Dermis blood vessel endothelial cell (primary cell): ENCODE results near the gene CCNT2. TPM values are rescaled to one million over a fixed set of nuclear protein-coding genes. Genes with fewer than 3 reads are reported as not detected.
"Not testable (repeated sequence)": the region's sequence is repeated elsewhere in the genome, so short reads cannot be mapped to it uniquely, and the experiment has no call there.

Experiments used
- DNase-seq: peaks from one replicate; pipeline ENCODE4 v3.0.0; 2010
- total RNA-seq: library from RNA; depleted of rRNA; stranded (reverse); fragments of >200 nt; gene quantifications from 2 replicates; pipeline ENCODE4 v1.2.3, GENCODE V29; 2014

CCNT2 gene
- total RNA-seq: 32.6 and 35.1 TPM in 2 replicates

DNA sequence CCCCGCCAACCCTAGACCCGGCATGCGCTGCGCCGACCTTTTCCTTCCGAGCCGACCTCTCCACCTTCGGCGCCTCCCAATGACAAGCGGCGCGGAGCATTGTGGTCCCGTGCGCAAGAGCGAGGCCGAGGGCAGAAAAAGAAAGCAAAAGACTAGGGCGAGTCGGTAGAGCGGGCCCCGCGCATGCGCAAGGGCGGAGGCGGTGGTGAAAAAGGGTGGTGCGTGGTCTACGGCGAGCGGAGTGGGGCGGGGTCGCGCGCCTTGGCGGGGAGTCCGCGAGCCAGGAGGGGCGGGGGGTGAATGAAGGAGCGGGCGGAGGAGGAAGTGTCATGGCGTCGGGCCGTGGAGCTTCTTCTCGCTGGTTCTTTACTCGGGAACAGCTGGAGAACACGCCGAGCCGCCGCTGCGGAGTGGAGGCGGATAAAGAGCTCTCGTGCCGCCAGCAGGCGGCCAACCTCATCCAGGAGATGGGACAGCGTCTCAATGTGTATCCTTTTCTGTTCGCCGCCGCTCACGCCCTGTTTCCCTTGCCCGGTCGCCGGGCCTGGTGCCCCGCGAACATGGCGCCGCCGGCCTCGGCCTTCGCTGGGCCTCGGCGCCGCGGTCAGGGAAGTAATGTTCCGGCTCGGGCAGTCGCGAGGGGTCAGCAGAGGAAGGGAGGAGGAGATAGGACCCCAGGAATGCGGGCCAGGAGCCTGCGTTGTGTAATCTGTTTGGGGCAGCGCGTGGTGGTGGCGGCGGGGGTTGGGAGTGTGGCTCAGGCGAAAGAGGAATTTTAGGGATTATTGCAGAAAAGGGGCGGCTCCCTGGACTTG lies at the start of gene CCNT2:
Gene CCNT2, plus strand, starts transcription at position 297 of the 815 bp plus-strand sequence. Its CDS starts 33 bp downstream, at position 330.
- DNase-seq: peak; percentile 99

DNA sequence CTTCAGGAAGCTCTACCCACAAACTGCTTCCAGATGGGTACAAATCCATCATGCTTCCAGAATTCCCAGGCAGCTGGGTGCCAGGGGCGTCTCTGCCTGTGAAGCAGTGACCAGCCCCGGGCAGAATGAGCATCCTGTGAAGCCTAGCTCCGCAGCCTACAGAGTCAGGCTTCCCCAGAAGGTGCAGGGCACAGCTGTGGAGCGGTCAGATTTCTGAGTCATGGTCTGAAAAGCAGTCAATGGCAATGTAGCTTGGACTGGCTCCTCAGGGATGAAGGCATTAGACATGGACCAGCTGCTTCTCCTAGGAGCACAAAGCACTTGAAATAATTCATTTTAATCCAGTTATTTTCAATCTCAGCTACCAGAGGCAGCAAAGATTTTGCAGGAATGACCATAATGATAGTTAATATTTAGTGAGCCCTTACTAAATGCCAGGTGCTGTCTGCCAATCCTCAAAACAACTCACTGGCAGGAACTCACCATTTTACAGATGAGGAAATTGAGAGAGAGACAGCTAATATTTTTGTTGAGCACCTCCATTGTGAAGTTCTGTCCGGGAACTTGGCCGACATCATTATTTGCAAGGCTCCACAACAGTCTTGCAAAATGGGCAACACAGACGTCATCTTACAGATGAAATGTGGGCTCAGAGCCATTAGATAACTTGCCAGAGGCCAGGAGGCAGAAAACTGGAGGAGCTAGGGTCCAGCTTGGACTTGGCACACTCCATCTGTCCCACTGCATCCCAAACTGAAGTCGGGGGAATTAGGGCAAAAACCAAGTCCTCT lies 48.5 kb upstream of the CCNT2 start:
- no peak for DNase-seq

DNA sequence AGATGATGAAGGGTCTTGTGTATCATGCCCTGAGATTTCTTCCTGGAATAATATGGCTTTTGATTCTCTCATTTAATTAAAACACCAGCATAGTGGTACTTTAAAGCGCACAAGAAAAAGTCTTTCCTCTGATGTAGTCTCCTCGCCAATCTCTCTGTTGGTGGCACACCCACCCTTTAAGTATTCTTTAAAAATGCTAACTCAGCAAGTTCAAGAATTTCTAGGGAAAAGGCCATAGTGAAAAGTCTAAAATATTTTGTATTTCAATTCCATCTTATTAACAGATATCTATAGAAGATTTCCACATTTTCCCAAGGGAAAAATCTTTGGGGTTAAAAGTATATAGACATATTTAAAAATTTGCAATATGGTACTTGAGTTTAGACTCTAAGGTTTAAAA lies 45.5 kb upstream of the CCNT2 start:
- DNase-seq: no peak

DNA sequence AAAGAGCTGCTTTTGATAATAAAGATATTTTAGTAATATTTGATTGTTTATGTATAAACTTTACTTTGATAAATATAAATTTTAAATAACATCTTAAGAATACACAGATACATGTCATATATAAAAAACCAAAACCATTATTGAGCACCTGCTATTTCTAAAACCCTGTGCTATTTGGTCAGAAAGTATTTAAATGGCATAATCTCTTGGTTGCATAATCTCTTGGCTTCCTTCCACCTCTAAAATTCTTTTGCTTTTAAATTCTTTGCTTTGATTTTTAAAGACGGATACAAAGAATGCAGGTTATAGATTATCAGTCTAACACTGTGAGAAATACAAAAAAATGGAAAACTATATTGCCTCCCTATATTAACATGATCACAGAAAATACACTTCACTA lies 43.3 kb upstream of the CCNT2 start:
- no peak for DNase-seq

DNA sequence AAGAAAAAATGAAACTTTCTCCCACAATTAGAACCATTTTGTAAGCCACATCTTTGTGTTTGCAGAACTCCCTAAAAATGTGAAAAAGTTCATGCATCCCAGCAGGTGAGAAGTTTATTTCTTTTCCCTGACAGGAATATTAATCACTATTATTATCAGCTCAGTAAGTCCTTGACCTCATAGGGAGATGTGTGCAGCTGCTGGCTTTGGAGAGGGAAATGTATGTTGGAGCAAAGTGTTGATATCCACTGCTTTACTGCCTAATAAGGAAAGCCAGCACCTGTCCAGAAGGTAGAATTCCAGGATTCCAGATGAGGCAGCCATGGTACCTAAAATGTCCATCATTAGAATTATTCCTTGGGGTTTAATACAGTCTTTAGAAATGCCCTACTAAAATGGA lies 35.8 kb upstream of the CCNT2 start:
- no peak for DNase-seq

DNA sequence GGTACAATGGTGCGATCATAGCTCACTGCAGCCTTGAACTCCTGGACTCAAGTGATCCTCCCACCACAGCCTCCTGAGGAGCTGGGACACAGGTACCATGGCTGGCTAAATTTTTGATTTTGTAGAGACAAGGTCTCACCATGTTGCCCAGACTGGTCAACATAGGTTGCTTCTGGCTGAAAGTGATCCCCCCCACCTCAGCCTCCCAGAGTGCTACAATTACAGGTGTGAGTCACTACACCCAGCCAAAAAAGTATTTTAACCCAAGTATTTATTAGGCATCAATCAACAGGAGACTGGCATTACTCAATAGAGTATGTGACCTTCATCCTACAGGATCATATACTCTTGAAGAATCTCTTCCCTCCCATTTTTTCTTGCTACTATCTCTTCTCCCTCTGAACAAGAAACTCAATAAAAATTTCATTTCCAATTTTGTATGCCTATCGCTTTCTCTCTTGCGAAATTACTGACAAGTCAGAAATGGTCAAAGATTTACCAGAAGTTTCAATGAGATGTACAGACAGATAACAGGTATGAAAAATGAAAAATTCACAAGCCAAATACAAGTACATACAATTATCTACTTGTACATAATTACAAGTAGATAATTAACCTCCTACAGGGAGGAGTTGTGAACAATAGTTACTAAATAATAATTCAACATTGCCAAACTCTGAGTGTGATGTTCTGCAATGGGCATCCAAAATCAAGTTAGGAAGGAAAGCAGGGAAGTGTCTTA lies 34.9 kb upstream of the CCNT2 start:
- DNase-seq: no peak

DNA sequence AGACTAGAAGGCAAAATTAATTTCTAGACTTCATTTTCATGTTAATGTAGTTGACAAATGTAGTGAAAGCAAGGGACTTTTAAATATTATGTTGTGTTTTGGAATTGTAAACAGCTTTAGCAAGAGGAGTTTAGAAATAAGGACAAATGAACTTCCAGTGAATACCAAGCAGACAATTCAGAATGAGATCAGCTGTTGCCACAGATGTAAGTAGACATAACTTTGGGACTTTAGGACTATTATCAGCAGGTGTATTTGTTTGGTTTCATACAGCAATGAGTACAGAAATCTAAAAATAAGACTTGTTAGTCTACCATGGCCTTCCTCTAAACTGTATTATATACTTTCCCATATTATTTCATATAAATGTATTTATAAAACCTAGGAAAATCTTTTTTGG lies 34.2 kb upstream of the CCNT2 start:
- DNase-seq: no peak

DNA sequence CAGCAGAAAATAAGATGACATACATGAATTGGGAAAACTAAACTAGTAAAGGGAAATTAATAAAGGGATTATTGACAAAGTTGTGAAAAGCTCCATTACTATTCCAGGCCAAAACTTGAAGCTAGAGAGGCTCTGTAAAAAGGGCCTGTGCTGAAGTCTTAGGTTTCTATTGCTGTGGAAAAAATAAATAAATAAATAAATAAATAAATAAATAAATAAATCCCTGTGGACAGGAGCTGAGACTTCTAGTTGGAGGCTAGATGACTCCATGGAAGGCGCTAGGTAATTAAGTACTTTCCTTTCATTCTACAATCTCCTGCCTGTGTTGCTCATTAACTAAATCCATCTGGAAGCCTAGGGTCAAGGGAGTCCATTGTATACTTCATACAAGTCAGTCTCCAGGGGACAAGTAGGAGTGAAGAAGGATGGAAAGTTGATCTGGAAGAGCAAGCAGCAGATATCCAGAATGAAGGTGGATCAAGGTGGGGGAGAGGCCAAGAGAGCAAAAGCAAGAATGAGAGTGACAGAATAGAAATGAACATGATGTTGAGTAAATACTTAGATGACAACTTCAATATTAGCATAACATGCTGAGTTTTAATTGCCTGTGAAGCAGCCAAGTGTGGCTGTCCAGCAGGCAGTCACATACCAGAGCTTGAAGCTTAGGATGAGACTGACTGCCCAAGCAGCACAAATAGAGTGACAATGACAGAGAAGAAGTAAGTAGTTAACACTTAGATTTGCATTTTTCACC lies 26.2 kb upstream of the CCNT2 start:
- no peak for DNase-seq

DNA sequence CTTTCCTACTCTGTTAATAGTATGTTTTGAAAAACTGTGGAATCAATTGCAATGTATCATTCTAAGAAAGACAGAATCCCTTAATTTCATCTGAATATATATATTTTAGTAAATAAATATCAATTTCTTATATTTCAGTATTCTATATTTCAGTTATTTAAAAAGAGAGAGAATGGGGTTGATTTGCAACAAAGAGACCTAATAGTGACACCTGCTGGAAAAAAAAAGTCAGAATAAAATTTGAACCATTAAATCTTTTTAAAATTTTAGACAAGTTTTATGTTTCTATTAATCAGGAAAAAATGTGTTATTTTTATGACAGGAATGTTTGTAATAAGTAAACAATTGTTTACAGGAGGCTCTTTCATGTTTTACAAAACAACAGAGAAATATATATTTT lies 20.7 kb upstream of the CCNT2 start:
- peak; percentile 49 for DNase-seq

DNA sequence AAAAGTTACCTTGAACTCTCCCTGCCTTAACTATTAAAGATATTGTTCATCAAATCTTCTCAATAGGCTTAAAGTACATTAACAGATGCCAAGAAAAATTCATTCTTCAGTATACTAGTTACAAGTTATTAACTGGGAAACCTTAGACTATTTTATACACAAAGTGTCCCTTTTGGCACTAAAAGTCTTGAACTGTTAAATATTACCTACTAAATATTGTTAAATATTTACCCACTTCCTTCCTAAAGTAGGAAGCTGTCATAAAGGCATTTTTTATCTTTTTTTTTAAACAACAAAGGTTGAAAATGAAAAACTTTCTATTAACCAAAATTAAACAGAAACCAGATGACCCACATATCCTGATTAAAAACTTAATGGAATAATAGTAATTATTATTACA lies 19.4 kb upstream of the CCNT2 start:
- no peak for DNase-seq

DNA sequence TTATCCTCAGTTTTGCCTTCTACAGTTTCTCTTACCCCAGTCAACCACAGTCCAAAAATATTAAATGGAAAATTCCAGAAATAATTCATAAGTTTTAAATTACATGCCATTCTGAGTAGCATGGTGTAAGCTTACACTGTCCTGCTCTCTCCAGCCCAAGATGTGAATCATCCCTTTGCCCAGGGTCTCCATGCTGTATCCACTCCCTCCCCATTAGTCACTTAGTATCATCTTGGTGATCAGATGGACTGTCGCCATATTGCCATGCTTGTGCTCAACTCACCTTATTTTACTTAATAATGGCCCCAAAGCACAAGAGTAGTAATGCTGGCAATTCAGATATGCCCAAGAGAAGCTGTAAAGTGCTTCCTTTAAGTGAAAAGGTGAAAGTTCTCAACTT lies 18.5 kb upstream of the CCNT2 start:
- no peak for DNase-seq

DNA sequence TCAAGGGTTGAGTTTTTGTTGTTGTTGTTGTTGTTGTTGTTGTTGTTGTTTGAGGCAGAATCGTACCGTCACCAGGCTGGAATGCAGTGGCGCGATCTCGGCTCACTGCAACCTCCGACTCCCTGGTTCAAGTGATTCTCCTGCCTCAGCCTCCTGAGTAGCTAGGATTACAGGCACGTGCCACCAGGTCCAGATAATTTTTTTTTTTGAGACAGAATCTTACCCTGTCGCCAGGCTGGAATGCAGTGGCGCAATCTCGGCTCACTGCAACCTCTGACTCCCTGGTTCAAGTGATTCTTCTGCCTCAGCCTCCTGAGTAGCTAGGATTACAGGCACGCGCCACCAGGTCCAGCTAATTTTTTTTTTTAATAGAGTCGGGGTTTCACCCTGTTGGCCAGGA lies 14.9 kb upstream of the CCNT2 start:
- not testable (repeated sequence) for DNase-seq

DNA sequence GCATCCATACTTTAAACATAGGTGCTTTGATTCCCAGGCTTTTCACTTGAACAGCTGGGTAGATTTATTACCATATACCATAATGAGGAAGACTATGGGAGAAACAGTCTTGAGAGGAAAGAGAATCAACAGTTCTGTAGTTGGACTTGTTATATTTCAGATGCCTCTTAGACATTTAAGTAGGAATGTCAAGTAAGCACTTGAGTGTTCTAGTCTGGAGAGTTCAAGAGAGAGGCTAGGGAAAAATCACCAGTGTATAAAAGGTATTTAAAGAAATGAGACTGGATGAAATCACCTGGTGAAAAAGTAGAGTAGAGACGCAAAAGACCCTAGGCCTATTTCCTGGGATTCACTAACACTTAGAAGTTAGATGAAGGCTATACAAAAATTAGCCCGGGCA lies 13.5 kb upstream of the CCNT2 start:
- no peak for DNase-seq

DNA sequence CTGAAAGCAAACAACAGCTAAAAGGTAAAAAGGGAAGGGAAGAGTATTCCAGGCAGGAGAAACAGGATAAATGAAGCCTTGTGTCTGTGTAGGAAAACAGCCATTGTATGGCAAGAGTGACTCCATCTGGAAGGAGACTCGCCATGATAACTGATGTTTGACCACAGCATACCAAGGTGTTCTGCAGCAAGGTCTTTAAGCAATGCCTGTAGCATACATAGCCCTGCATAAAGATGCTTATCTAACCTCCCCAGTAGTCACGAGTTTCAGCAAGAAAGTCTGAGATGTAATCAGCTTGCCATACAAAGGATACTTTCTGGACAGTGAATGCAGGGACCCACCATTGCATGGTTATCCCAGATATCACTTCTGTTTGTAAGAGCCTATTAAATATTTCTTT lies 11.9 kb upstream of the CCNT2 start:
- no peak for DNase-seq

DNA sequence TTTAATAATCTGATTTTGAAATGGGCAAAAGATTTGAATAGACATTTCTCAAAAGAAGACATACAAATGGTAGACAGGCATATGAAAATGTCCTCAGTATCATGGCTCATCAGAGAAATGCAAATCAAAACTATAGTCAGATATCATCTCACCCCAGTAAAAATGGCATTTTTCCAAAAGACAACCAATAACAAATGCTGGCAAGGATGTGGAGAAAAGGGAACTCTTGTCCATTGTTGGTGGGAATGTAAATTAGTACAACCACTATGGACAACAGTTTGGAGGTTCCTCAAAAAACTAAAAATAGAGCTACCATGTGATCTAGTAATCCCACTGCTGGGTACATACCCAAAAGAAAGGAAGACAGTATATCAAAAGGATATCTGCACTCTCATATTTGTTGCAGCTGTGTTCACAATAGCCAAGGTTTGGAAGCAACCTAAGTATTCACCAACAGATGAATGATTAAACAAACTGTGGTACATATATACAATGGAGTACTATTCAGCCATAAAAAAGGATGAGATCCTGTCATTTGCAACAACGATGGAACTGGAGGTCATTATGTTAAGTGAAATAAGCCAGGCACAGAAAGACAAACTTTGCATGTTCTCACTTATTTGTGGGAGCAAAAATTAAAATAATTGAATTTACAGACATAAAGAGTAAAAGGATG lies 11.0 kb upstream of the CCNT2 start:
- not testable (repeated sequence) for DNase-seq

DNA sequence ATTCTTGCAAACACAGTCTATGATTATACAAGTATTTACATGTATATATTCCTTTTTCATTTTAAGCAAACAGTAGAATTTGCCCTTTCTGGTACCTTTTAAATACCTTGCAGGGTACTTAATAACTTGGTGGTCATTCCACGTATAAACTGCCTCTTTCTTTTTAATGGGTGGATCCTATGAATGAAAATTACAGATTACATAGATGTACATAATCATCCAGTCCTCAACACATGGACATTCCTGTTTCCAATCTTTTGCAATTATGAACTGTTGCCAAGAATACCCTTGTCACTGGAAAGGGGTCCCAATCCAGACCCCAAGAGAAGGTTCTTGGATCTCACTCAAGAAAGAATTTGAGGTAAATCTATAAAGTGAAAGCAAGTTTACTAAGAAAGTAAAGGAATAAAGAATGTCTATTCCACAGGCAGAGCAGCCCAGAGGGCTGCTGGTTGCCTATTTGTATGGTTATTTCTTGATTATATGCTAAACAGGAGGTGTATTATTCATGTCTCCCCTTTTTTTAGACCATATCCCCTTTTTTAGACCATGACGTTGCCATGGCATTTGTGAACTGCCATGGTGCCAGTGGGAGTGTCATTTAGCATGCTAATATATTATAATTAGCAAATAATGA lies 7.7 kb upstream of the CCNT2 start:
- DNase-seq: no peak

DNA sequence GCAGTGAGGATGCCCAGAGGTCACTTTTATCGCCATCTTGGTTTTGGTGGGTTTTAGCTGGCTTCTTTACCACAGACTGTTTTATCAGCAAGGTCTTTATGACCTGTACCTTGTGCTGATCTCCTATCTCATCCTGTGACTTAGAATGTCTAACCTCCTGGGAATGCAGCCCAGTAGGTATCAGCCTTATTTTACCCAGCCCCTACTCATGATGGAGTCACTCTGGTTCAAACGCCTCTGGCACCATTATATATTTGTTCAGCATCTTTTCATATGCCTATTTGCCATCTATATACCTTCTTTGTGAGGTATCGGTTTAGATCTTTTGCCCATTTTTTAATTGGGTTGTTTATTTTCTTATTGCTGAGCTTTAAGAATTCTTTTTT lies 7.2 kb upstream of the CCNT2 start:
- DNase-seq: no peak

DNA sequence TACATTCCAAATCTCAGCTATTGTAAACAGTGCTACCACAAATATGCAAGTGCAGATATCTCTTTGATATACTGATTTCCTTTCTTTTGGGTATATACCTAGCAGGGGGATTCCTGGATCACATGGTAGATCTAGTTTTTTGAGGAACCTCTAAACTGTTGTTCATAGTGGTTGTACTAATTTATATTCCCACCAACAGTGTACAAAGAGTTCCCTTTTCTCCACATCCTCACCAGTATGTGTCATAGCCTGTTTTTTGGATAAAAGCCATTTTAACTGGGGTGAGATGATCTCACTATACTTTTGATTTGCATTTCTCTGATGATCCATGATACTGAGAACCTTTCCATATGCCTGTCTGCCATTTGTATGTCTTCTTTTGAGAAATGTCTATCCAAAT lies 6.3 kb upstream of the CCNT2 start:
- DNase-seq: peak; percentile 18

DNA sequence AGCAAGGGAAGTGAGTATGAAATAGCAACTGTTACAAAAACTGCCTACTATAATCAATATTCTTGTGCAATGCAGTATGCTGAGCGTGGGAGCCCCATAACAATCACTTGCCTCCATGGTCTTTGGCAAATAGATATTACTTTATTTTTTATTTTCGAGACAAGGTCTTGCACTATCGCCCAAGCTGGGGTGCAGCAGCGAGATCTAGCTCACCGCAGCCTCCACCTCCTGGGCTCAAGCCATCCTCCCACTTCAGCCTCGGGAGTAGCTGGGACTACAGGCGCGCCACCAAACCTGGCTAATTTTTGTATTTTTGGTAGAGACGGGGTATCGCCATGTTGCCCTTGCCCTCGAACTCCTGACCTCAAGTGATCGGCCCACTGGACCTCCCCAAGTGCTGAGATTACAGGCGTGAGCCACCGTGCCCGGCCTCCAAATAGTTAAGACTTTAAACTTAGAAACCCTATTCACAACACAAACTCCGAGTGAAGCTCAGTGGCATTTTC lies 1.2 kb upstream of the CCNT2 start:
- DNase-seq: no peak

DNA sequence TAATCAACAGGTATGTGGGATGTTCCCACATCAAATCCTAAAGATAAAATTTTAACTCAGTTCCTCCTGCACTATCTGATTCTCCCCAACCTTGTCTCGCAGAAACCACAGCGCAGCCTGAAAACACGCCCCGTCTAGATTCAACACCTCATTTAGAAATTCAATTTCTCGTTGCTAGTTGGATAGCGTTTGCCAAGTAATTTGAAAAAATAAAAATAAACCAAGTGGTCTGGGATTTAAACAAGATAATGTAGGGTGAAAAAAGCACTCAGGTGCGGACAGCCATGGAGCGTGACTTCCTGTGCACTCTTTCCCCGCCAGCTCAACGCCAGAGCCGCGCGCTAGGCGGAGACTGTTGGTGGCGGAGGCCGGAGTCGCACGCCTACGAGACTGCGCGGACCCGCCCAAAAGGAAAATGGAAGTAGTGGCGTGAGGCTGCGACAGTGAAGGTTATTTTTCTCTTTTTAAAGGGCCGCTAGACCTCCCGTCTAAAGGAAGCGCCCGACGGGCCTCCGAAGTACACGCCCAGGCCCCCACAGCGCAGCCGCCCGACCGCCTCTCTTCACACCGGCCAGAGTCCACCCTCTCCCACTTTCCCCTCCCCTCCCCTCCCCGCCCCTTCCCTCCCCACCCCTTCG lies 615 bp upstream of the CCNT2 start:
- DNase-seq: no peak
